WERI-Rb-1 (cell line): Measurements from ENCODE around the gene MT1G.

Source experiments
- DNase-seq: peaks from one replicate; pipeline ENCODE4 v3.0.0-alpha.2; 2020
- H3K27ac ChIP-seq: fragments of 250-450 bp; sonication (Bioruptor Pico); 2 replicates; pipeline ENCODE4 v1.5.1; 2020; ENCODE audit warnings: mild to moderate bottlenecking, moderate library complexity
- H3K27me3 ChIP-seq: fragments of 250-450 bp; sonication (Bioruptor Pico); 2 replicates; pipeline ENCODE4 v1.5.1; 2021; ENCODE audit warnings: mild to moderate bottlenecking, low read depth, moderate library complexity; ENCODE audit not compliant: insufficient read depth, severe bottlenecking
- H3K36me3 ChIP-seq: fragments of 250-450 bp; sonication (Bioruptor Pico); 2 replicates; pipeline ENCODE4 v1.5.1; 2020; ENCODE audit warnings: mild to moderate bottlenecking, moderate library complexity
- H3K4me3 ChIP-seq: 2 replicates; pipeline ENCODE4 v1.5.1; 2011; ENCODE audit warnings: low read depth, mild to moderate bottlenecking, control low read depth, low read length
- H3K9me3 ChIP-seq: fragments of 250-450 bp; sonication (Bioruptor Pico); 2 replicates; pipeline ENCODE4 v1.5.1; 2021; ENCODE audit warnings: mild to moderate bottlenecking, moderate library complexity; ENCODE audit not compliant: severe bottlenecking
- CTCF ChIP-seq: IDR thresholded peaks from 2 replicates; pipeline ENCODE4 v1.5.1; 2011; ENCODE audit warnings: low read depth, mild to moderate bottlenecking, control low read depth, inconsistent platforms, low read length

The MT1G gene

GRCh38 chr16:56662357-56663354 lies 5.2 kb downstream of the MT1G start:
- Histone ChIP-seq H3K4me3 (no peak overlapping the region), H3K27me3 (no peaks in the 10 kb centered on the region)
- no peak for DNase-seq

GRCh38 chr16:56658327-56658875 lies 9.5 kb downstream of the MT1G start:
- Histone ChIP-seq H3K4me3 (no peak overlapping the region), H3K27me3 (no peaks in the 10 kb centered on the region), H3K9me3 (no peaks in the 10 kb centered on the region), H3K36me3 (no peaks in the 10 kb centered on the region), H3K27ac (no peak overlapping the region)
- no peak for TF ChIP-seq CTCF
- no peak for DNase-seq

More at GRCh38 chr16:56662357-56663354, 5.2 kb downstream of the MT1G start:
- H3K36me3 ChIP-seq = no peaks in the 10 kb centered on the region
- TF ChIP-seq CTCF = no peak
- H3K27ac ChIP-seq = no peak overlapping the region
- H3K9me3 ChIP-seq = no peaks in the 10 kb centered on the region

- Histone ChIP-seq H3K36me3 (no peaks in the 10 kb centered on the region), H3K27me3 (no peaks in the 10 kb centered on the region), H3K27ac (no peak within 1 kb of the TSS), H3K4me3 (no peak within 1 kb of the TSS), H3K9me3 (no peaks in the 10 kb centered on the region)
- no peak for DNase-seq
- TF ChIP-seq CTCF = no peak
Observed at GRCh38 chr16:56657555-56658326, 10.1 kb downstream of the MT1G start, which contains the start of gene MT1F. MT1F (plus strand) TSS chr16:56657959; CDS start chr16:56658059, 100 bp downstream.

GRCh38 chr16:56653218-56653617 lies 14.6 kb downstream of the MT1G start:
- Histone ChIP-seq H3K27me3 (no peaks in the 10 kb centered on the region), H3K36me3 (no peaks in the 10 kb centered on the region), H3K4me3 (no peak overlapping the region), H3K27ac (no peak overlapping the region), H3K9me3 (no peaks in the 10 kb centered on the region)
- no peak for TF ChIP-seq CTCF
- DNase-seq = no peak

GRCh38 chr16:56652600-56652999 lies 15.3 kb downstream of the MT1G start:
- no peaks in the 10 kb centered on the region for H3K9me3 ChIP-seq
- H3K4me3 ChIP-seq = no peak overlapping the region
- DNase-seq = no peak
- no peak for TF ChIP-seq CTCF
- no peaks in the 10 kb centered on the region for H3K27me3 ChIP-seq
- no peak overlapping the region for H3K27ac ChIP-seq
- no peaks in the 10 kb centered on the region for H3K36me3 ChIP-seq
